HepG2 (cell line): ENCODE data around the gene LEPROT. TPM values are rescaled to one million over a fixed set of nuclear protein-coding genes. Genes with fewer than 3 reads are reported as not detected.

Experiments used
- ARNTL ChIP-seq: sonication (generic); formaldehyde crosslinking; IDR thresholded peaks from 2 replicates; pipeline ENCODE4 v1.4.0; 2020; ENCODE audit warnings: mild to moderate bottlenecking, missing genetic modification reagents
- ASH2L ChIP-seq: fragments of 300-600, 200-600 bp; sonication (generic); IDR thresholded peaks from 2 replicates; pipeline ENCODE4 v1.7.0; 2017; ENCODE audit warnings: low read depth, mild to moderate bottlenecking, moderate library complexity, mixed read lengths, low read length; ENCODE audit not compliant: insufficient read length
- CHD2 ChIP-seq: IDR thresholded peaks from 2 replicates; pipeline ENCODE4 v1.6.1; 2011; ENCODE audit warnings: low read depth, low read length, improper control_type of control experiment
- FOXK1 ChIP-seq: sonication (generic); formaldehyde crosslinking; IDR thresholded peaks from 2 replicates; pipeline ENCODE4 v1.4.0; 2020; ENCODE audit warnings: low read depth, missing genetic modification reagents, borderline replicate concordance
- FOXO1 ChIP-seq: sonication (generic); formaldehyde crosslinking; IDR thresholded peaks from 2 replicates; pipeline ENCODE4 v1.4.0; 2020; ENCODE audit warnings: missing genetic modification reagents
- GPN1 ChIP-seq: sonication (generic); formaldehyde crosslinking; IDR thresholded peaks from 2 replicates; pipeline ENCODE4 v1.5.1; 2020; ENCODE audit warnings: missing genetic modification reagents, borderline replicate concordance
- JUNB ChIP-seq: sonication (generic); formaldehyde crosslinking; IDR thresholded peaks from 2 replicates; pipeline ENCODE4 v1.8.0; 2022; ENCODE audit warnings: missing genetic modification reagents, mild to moderate bottlenecking, borderline replicate concordance
- MBD4 ChIP-seq: IDR thresholded peaks from 2 replicates; pipeline ENCODE4 v1.6.1; 2012; ENCODE audit warnings: low read length, inconsistent platforms, borderline replicate concordance
- NR1H2 ChIP-seq: sonication (generic); formaldehyde crosslinking; IDR thresholded peaks from 2 replicates; pipeline ENCODE4 v1.8.1; 2022; ENCODE audit warnings: low read depth, missing genetic modification reagents, borderline replicate concordance
- NR2F2 ChIP-seq: IDR thresholded peaks from 2 replicates; pipeline ENCODE4 v1.6.1; 2012; ENCODE audit warnings: low read depth, inconsistent platforms, borderline replicate concordance
- PITX1 ChIP-seq: sonication (generic); formaldehyde crosslinking; IDR thresholded peaks from 2 replicates; pipeline ENCODE4 v1.5.1; 2020; ENCODE audit warnings: mild to moderate bottlenecking, missing genetic modification reagents
- RARA ChIP-seq: IDR thresholded peaks from 2 replicates; pipeline ENCODE4 v1.6.1; 2016; ENCODE audit warnings: missing genetic modification reagents, missing compliant biosample characterization
- SRSF1 ChIP-seq: fragments of 200-400 bp; formaldehyde crosslinking; optimal IDR thresholded peaks from 2 replicates; pipeline ENCODE3; 2017; ENCODE audit warnings: mild to moderate bottlenecking, low read depth, low read length, moderate library complexity
- ZIK1 ChIP-seq: sonication (generic); formaldehyde crosslinking; IDR thresholded peaks from 2 replicates; pipeline ENCODE4 v1.5.0; 2020; ENCODE audit warnings: mild to moderate bottlenecking, low read depth, missing genetic modification reagents, borderline replicate concordance
- ZNF180 ChIP-seq: sonication (generic); formaldehyde crosslinking; IDR thresholded peaks from 2 replicates; pipeline ENCODE4 v1.4.0; 2020; ENCODE audit warnings: low read depth, missing genetic modification reagents, borderline replicate concordance
- ZNF282 ChIP-seq: fragments of 450-650 bp; IDR thresholded peaks from 2 replicates; pipeline ENCODE4 v1.6.1; 2018; ENCODE audit not compliant: partially characterized antibody
- ZNF335 ChIP-seq: sonication (generic); formaldehyde crosslinking; IDR thresholded peaks from 2 replicates; pipeline ENCODE4 v1.4.0; 2020; ENCODE audit warnings: missing genetic modification reagents
- ZNF383 ChIP-seq: sonication (generic); formaldehyde crosslinking; IDR thresholded peaks from 2 replicates; pipeline ENCODE4 v1.4.0; 2020; ENCODE audit warnings: missing genetic modification reagents, mild to moderate bottlenecking, borderline replicate concordance
- ZNF441 ChIP-seq: sonication (generic); formaldehyde crosslinking; IDR thresholded peaks from 2 replicates; pipeline ENCODE4 v1.7.0; 2021; ENCODE audit warnings: missing genetic modification reagents, borderline replicate concordance
- ZNF644 ChIP-seq: IDR thresholded peaks from 2 replicates; pipeline ENCODE4 v1.6.1; 2016; ENCODE audit warnings: low read depth
- ZNF775 ChIP-seq: sonication (generic); formaldehyde crosslinking; IDR thresholded peaks from 2 replicates; pipeline ENCODE4 v1.4.0; 2020; ENCODE audit warnings: missing genetic modification reagents, mild to moderate bottlenecking, moderate library complexity, borderline replicate concordance
- polyA plus RNA-seq, 8 experiments: library from polyadenylated mRNA; depleted of rRNA in 3 of 8; stranded (reverse) in 7 of 8; unstranded in 1 of 8; fragments of >200 nt; fragmentation: Illumina TruSeq in 4 of 8; extraction: Trizol in 4 of 8; gene quantifications; 2 replicates each; pipeline versions ENCODE4 v1.2.1 to v1.2.3, GENCODE V29; 2011 to 2016; ENCODE audit warnings: low read depth in 4 of 8, missing spikeins in 1 of 8, mixed read lengths in 1 of 8; ENCODE audit not compliant: insufficient read depth in 1 of 8
- total RNA-seq, 5 experiments: library from RNA; depleted of rRNA; stranded (reverse); fragments of >200 nt; fragmentation: Illumina TruSeq; extraction: Trizol; gene quantifications; 2 replicates each; pipeline ENCODE4 v1.2.3, GENCODE V29; 2016; ENCODE audit warnings: low read depth in 1 of 5
- TF ChIP-seq, protein P1 (sequence below): sonication (generic); formaldehyde crosslinking; IDR thresholded peaks from 2 replicates; pipeline ENCODE4 v1.8.0; 2022; ENCODE audit warnings: missing genetic modification reagents, mild to moderate bottlenecking, moderate library complexity, borderline replicate concordance
- TF ChIP-seq, protein P2 (sequence below): sonication (generic); formaldehyde crosslinking; IDR thresholded peaks from 2 replicates; pipeline ENCODE4 v1.4.0; 2020; ENCODE audit warnings: missing genetic modification reagents, mild to moderate bottlenecking, borderline replicate concordance
- TF ChIP-seq, protein P3 (sequence below): sonication (generic); formaldehyde crosslinking; IDR thresholded peaks from 2 replicates; pipeline ENCODE4 v1.4.0; 2020; ENCODE audit warnings: mild to moderate bottlenecking, low read depth, missing genetic modification reagents
- TF ChIP-seq, protein P4 (sequence below): sonication (generic); formaldehyde crosslinking; IDR thresholded peaks from 2 replicates; pipeline ENCODE4 v1.4.0; 2020; ENCODE audit warnings: missing genetic modification reagents

LEPROT gene
- total and polyA plus RNA-seq, 2 of the 13 experiments (the other 11 are each of a cell fraction or from before 2014, with no cell fraction given): 36.8 to 51.4 TPM

DNA sequence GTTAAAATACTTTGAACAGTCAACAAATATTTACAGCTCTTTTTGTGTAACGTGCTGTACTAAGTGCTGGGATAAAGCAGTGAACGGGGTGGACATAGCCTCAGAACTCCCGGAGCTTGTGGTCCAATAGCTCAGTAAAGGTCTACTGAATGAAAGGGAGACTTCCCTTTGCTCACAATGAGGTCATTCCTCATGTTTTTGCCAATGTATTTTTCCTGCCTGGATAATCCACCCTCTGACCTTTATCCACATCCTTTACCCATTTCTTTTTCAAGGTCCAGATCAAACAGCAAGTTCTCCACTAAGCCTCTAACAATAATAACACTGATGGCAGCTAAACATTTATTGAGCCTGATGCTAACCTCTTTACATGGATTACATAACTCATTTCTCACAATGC is 55.9 kb downstream of the LEPROT start (continued):
- TF ChIP-seq ZNF180 (CRISPR knock-in tag) (no peak), ASH2L (peak; percentile 23), SRSF1 (no peak), NR1H2 (CRISPR knock-in tag) (no peak), RARA (CRISPR knock-in tag) (peak; percentile 84), ZNF644 (CRISPR knock-in tag) (peak; percentile 50; the same call in 1 of the 2 replicates), GPN1 (no peak), ZNF335 (CRISPR knock-in tag) (no peak), ZNF775 (CRISPR knock-in tag) (no peak), ARNTL (CRISPR knock-in tag) (no peak), PITX1 (CRISPR knock-in tag) (peak; percentile 94), NR2F2 (peak; percentile 85), CHD2 (no peak), ZIK1 (CRISPR knock-in tag) (no peak), ZNF282 (no peak), ZNF441 (CRISPR knock-in tag) (no peak), ZNF383 (no peak), FOXO1 (peak; percentile 67; the same call in 1 of the 2 replicates), FOXK1 (peak; percentile 22; the same call in 1 of the 2 replicates), JUNB (CRISPR knock-in tag) (no peak), MBD4 (peak; percentile 34; the same call in 1 of the 2 replicates)
- TF ChIP-seq, protein P1, sequence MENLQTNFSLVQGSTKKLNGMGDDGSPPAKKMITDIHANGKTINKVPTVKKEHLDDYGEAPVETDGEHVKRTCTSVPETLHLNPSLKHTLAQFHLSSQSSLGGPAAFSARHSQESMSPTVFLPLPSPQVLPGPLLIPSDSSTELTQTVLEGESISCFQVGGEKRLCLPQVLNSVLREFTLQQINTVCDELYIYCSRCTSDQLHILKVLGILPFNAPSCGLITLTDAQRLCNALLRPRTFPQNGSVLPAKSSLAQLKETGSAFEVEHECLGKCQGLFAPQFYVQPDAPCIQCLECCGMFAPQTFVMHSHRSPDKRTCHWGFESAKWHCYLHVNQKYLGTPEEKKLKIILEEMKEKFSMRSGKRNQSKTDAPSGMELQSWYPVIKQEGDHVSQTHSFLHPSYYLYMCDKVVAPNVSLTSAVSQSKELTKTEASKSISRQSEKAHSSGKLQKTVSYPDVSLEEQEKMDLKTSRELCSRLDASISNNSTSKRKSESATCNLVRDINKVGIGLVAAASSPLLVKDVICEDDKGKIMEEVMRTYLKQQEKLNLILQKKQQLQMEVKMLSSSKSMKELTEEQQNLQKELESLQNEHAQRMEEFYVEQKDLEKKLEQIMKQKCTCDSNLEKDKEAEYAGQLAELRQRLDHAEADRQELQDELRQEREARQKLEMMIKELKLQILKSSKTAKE (CRISPR knock-in tag): no peak
- TF ChIP-seq, protein P2, sequence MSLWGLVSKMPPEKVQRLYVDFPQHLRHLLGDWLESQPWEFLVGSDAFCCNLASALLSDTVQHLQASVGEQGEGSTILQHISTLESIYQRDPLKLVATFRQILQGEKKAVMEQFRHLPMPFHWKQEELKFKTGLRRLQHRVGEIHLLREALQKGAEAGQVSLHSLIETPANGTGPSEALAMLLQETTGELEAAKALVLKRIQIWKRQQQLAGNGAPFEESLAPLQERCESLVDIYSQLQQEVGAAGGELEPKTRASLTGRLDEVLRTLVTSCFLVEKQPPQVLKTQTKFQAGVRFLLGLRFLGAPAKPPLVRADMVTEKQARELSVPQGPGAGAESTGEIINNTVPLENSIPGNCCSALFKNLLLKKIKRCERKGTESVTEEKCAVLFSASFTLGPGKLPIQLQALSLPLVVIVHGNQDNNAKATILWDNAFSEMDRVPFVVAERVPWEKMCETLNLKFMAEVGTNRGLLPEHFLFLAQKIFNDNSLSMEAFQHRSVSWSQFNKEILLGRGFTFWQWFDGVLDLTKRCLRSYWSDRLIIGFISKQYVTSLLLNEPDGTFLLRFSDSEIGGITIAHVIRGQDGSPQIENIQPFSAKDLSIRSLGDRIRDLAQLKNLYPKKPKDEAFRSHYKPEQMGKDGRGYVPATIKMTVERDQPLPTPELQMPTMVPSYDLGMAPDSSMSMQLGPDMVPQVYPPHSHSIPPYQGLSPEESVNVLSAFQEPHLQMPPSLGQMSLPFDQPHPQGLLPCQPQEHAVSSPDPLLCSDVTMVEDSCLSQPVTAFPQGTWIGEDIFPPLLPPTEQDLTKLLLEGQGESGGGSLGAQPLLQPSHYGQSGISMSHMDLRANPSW (CRISPR knock-in tag): no peak
- TF ChIP-seq, protein P3, sequence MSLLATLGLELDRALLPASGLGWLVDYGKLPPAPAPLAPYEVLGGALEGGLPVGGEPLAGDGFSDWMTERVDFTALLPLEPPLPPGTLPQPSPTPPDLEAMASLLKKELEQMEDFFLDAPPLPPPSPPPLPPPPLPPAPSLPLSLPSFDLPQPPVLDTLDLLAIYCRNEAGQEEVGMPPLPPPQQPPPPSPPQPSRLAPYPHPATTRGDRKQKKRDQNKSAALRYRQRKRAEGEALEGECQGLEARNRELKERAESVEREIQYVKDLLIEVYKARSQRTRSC (CRISPR knock-in tag): no peak
- TF ChIP-seq, protein P4, sequence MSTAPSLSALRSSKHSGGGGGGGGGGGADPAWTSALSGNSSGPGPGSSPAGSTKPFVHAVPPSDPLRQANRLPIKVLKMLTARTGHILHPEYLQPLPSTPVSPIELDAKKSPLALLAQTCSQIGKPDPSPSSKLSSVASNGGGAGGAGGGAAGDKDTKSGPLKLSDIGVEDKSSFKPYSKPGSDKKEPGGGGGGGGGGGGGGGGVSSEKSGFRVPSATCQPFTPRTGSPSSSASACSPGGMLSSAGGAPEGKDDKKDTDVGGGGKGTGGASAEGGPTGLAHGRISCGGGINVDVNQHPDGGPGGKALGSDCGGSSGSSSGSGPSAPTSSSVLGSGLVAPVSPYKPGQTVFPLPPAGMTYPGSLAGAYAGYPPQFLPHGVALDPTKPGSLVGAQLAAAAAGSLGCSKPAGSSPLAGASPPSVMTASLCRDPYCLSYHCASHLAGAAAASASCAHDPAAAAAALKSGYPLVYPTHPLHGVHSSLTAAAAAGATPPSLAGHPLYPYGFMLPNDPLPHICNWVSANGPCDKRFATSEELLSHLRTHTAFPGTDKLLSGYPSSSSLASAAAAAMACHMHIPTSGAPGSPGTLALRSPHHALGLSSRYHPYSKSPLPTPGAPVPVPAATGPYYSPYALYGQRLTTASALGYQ: no peak; the same call in 1 of the 2 replicates
